Measurements from ENCODE around the gene SSBP3. TPM values are rescaled to one million over a fixed set of nuclear protein-coding genes. Genes with fewer than 3 reads are reported as not detected.

The SSBP3 gene
- total RNA-seq, 1 donor from 2014 or later: 27.1 TPM

DNA sequence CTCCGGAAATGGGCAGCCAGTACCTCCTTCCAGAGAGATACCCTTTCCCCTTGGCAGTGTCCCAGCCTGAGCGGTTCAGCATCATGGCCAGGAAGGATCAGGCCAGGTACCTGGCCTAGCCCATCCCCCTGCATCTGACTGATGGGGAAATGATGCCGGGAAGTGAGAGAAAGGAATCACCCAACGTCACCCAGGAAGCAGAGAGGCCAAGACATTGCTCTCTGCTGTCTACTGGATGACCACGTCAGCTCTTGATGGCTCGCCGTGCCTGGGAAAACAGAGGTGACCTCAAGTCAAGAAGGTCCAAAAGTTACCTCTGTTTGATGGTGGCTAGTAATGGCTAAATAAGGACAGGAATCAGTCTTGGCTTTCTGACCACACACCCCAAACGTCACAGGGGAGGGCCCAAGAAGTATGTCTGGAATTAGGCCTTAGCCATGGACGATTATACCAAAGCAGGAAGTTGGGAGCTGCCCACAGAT is 127.2 kb downstream of the SSBP3 start:
- Histone ChIP-seq H3K36me3 (ENCODE audit: control insufficient read depth in 3 of 3, insufficient read depth in 3 of 3, low read length in 3 of 3) (peaks cover 8 to 13% (median 9%) of the 10 kb centered on the region in 3 donors), H3K4me1 (ENCODE audit: control insufficient read depth in 3 of 3, insufficient read depth in 3 of 3, low read length in 3 of 3) (peaks cover 64 to 87% (median 80%) of the 10 kb centered on the region in 3 donors), H3K9me3 (ENCODE audit: control insufficient read depth in 3 of 3, low read length in 3 of 3) (no peaks in the 10 kb centered on the region), H3K4me3 (ENCODE audit: low read length in 3 of 3) (no peak overlapping the region), H3K9ac (ENCODE audit: low read depth in 1 of 3, low read length in 3 of 3) (no peak overlapping the region), H3K27ac (ENCODE audit: low read depth, low read length) (peak overlapping the region; percentile 66), H3K27me3 (ENCODE audit: control insufficient read depth in 3 of 3, insufficient read depth in 3 of 3, low read length in 3 of 3) (no peaks in the 10 kb centered on the region)

- peaks cover 73 to 93% (median 89%) of the 10 kb centered on the region in 3 donors for H3K4me1 ChIP-seq (ENCODE audit: control insufficient read depth in 3 of 3, insufficient read depth in 3 of 3, low read length in 3 of 3)
- no peaks in the 10 kb centered on the region for H3K27me3 ChIP-seq (ENCODE audit: control insufficient read depth in 3 of 3, insufficient read depth in 3 of 3, low read length in 3 of 3)
- no peak overlapping the region for H3K4me3 ChIP-seq (ENCODE audit: low read length in 3 of 3)
- no peaks in the 10 kb centered on the region for H3K9me3 ChIP-seq (ENCODE audit: control insufficient read depth in 3 of 3, low read length in 3 of 3)
- peak overlapping the region in 1 of 3 donors; percentile 33 for H3K9ac ChIP-seq (ENCODE audit: low read depth in 1 of 3, low read length in 3 of 3)
- H3K36me3 ChIP-seq (ENCODE audit: control insufficient read depth in 3 of 3, insufficient read depth in 3 of 3, low read length in 3 of 3): peaks cover 8 to 13% (median 9%) of the 10 kb centered on the region in 3 donors
- peak overlapping the region; percentile 66 for H3K27ac ChIP-seq (ENCODE audit: low read depth, low read length)
These were observed 128.5 kb downstream of the SSBP3 start for GRCh38 chr1:54277451-54278341.

DNA sequence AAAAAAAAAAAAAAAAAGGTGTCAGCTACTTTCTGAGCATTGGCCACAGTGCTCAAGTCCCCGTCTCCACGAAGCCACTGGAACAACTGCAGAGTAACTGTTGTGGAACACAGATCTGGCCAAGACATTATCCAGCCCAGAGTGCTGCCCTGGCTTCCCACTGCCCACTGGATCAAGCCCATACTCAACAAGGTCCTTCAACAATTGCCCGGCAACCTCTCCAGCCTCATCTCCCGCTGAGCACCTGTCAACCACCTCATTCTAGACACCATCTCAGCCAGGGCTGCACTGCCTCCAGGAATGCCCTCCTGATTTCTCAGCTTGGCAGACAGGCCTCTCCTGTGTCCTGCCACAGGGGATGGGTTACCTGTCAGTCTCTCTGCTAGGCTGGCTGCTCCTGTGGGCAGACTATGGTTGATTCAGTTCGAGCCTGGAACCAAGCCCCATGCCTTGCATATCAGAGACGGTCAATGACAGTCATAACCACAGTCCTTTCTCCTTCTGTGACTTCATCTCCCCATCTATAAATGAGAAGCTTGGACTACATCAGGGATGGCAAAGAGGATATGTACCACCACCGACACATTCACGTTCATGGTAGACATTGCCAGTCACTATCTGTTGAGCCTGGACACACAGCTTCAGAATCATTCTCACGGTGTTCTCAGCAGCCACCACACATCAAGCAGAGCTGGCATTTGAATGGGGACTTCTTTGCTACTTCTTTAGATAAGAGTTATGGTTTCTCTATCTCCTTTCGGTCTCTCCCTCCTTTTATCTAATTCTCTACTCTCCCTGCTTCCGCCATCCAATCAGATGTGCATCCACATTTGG is 129.4 kb downstream of the SSBP3 start:
- H3K4me1 ChIP-seq (ENCODE audit: control insufficient read depth in 3 of 3, insufficient read depth in 3 of 3, low read length in 3 of 3): peaks cover 70 to 92% (median 89%) of the 10 kb centered on the region in 3 donors
- H3K4me3 ChIP-seq (ENCODE audit: low read length in 3 of 3): peak overlapping the region in 1 of 3 donors; percentile 1
- H3K36me3 ChIP-seq (ENCODE audit: control insufficient read depth in 3 of 3, insufficient read depth in 3 of 3, low read length in 3 of 3): peaks cover 8 to 13% (median 9%) of the 10 kb centered on the region in 3 donors
- peak overlapping the region; percentile 66 for H3K27ac ChIP-seq (ENCODE audit: low read depth, low read length)
- H3K9ac ChIP-seq (ENCODE audit: low read depth in 1 of 3, low read length in 3 of 3): peak overlapping the region in 1 of 3 donors; percentile 16
- H3K9me3 ChIP-seq (ENCODE audit: control insufficient read depth in 3 of 3, low read length in 3 of 3): no peaks in the 10 kb centered on the region
- no peaks in the 10 kb centered on the region for H3K27me3 ChIP-seq (ENCODE audit: control insufficient read depth in 3 of 3, insufficient read depth in 3 of 3, low read length in 3 of 3)

GRCh38 chr1:54275349-54275748 is 130.8 kb downstream of the SSBP3 start:
- Histone ChIP-seq H3K36me3 (ENCODE audit: control insufficient read depth in 3 of 3, insufficient read depth in 3 of 3, low read length in 3 of 3) (peaks cover 6 to 7% (median 6%) of the 10 kb centered on the region in 3 donors), H3K4me3 (ENCODE audit: low read length in 3 of 3) (peak overlapping the region in 2 of 3 donors; percentile 35 to 43), H3K9me3 (ENCODE audit: control insufficient read depth in 3 of 3, low read length in 3 of 3) (no peaks in the 10 kb centered on the region), H3K9ac (ENCODE audit: low read depth in 1 of 3, low read length in 3 of 3) (peak overlapping the region in 2 of 3 donors; percentile 65 to 82), H3K27ac (ENCODE audit: low read depth, low read length) (peak overlapping the region; percentile 93), H3K4me1 (ENCODE audit: control insufficient read depth in 3 of 3, insufficient read depth in 3 of 3, low read length in 3 of 3) (peaks cover 74 to 86% (median 85%) of the 10 kb centered on the region in 3 donors), H3K27me3 (ENCODE audit: control insufficient read depth in 3 of 3, insufficient read depth in 3 of 3, low read length in 3 of 3) (no peaks in the 10 kb centered on the region)

DNA sequence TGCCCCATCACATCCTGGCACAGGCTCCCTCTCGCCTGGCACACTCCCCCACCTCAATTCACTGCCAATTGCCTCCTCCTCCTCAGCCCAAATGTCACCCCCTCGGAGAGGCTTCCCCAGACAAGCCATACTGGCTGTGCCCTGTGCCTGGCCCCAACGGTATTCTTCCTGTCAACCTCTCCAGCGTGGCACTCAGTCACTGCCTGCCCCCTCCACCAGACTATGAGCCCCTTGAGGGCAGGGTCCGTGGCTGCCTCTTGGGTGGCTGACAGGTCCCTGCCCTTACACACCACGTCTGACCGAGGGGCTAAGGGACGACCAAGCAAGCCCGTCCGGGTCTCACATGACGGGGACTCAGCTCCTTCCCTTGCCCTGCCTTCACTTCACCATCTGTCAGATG is 131.3 kb downstream of the SSBP3 start:
- Histone ChIP-seq H3K9ac (ENCODE audit: low read depth in 1 of 3, low read length in 3 of 3) (peak overlapping the region in 2 of 3 donors; percentile 65 to 82), H3K27ac (ENCODE audit: low read depth, low read length) (peak overlapping the region; percentile 93), H3K4me3 (ENCODE audit: low read length in 3 of 3) (peak overlapping the region in 2 of 3 donors; percentile 22 to 43), H3K4me1 (ENCODE audit: control insufficient read depth in 3 of 3, insufficient read depth in 3 of 3, low read length in 3 of 3) (peaks cover 74 to 85% (median 81%) of the 10 kb centered on the region in 3 donors), H3K27me3 (ENCODE audit: control insufficient read depth in 3 of 3, insufficient read depth in 3 of 3, low read length in 3 of 3) (no peaks in the 10 kb centered on the region), H3K9me3 (ENCODE audit: control insufficient read depth in 3 of 3, low read length in 3 of 3) (no peaks in the 10 kb centered on the region), H3K36me3 (ENCODE audit: control insufficient read depth in 3 of 3, insufficient read depth in 3 of 3, low read length in 3 of 3) (peaks cover 2 to 4% (median 3%) of the 10 kb centered on the region in 3 donors)

DNA sequence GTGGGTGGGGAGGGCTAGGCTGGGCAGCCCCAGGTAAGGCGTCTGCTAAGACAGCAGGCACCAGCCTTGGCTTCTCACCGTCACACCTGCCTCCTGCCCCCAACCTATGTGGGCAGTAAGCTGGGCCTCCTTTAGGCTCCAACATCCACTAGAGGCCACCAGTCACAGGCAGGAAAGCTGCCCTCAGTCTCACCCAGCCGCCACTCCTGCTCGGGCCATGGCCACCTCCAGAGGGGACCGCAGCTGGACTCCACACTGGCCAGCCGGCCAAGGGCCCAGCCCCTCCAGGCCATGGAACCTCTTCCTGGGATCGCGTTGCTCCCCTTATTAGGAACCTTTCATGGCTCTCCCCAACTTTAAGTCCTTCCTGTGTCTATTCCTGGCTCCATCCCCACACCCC is 131.7 kb downstream of the SSBP3 start:
- peaks cover 0 to under 1% (median 0%) of the 10 kb centered on the region in 3 donors for H3K36me3 ChIP-seq (ENCODE audit: control insufficient read depth in 3 of 3, insufficient read depth in 3 of 3, low read length in 3 of 3)
- peaks cover 74 to 85% (median 76%) of the 10 kb centered on the region in 3 donors for H3K4me1 ChIP-seq (ENCODE audit: control insufficient read depth in 3 of 3, insufficient read depth in 3 of 3, low read length in 3 of 3)
- H3K9ac ChIP-seq (ENCODE audit: low read depth in 1 of 3, low read length in 3 of 3): peak overlapping the region in 2 of 3 donors; percentile 65 to 82
- H3K4me3 ChIP-seq (ENCODE audit: low read length in 3 of 3): no peak overlapping the region
- H3K9me3 ChIP-seq (ENCODE audit: control insufficient read depth in 3 of 3, low read length in 3 of 3): no peaks in the 10 kb centered on the region
- peak overlapping the region; percentile 93 for H3K27ac ChIP-seq (ENCODE audit: low read depth, low read length)
- no peaks in the 10 kb centered on the region for H3K27me3 ChIP-seq (ENCODE audit: control insufficient read depth in 3 of 3, insufficient read depth in 3 of 3, low read length in 3 of 3)

DNA sequence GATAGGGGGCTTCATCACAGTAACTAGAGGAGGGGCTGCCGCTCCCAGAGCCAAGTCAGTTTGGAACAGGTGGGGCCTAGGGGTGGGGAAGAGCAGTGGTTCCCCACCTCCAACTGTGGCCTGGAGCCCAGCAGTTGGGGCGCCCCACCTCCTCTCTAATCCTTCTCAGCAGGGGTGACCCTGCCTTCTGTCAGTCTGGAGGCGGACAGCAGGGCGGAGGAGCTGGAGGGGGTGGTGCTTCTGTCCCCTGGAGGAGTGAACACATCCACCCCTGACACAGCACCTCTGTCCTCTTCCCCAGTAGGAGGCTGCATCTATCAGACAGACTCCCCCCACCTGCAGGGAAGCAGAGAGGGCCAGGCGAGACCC is 132.4 kb downstream of the SSBP3 start:
- no peaks in the 10 kb centered on the region for H3K36me3 ChIP-seq (ENCODE audit: control insufficient read depth in 3 of 3, insufficient read depth in 3 of 3, low read length in 3 of 3)
- H3K4me1 ChIP-seq (ENCODE audit: control insufficient read depth in 3 of 3, insufficient read depth in 3 of 3, low read length in 3 of 3): peaks cover 71 to 84% (median 75%) of the 10 kb centered on the region in 3 donors
- peak overlapping the region; percentile 59 to 82 (median 65) for H3K9ac ChIP-seq (ENCODE audit: low read depth in 1 of 3, low read length in 3 of 3)
- peak overlapping the region; percentile 93 for H3K27ac ChIP-seq (ENCODE audit: low read depth, low read length)
- H3K9me3 ChIP-seq (ENCODE audit: control insufficient read depth in 3 of 3, low read length in 3 of 3): no peaks in the 10 kb centered on the region
- no peaks in the 10 kb centered on the region for H3K27me3 ChIP-seq (ENCODE audit: control insufficient read depth in 3 of 3, insufficient read depth in 3 of 3, low read length in 3 of 3)
- peak overlapping the region in 2 of 3 donors; percentile 61 to 67 for H3K4me3 ChIP-seq (ENCODE audit: low read length in 3 of 3)

DNA sequence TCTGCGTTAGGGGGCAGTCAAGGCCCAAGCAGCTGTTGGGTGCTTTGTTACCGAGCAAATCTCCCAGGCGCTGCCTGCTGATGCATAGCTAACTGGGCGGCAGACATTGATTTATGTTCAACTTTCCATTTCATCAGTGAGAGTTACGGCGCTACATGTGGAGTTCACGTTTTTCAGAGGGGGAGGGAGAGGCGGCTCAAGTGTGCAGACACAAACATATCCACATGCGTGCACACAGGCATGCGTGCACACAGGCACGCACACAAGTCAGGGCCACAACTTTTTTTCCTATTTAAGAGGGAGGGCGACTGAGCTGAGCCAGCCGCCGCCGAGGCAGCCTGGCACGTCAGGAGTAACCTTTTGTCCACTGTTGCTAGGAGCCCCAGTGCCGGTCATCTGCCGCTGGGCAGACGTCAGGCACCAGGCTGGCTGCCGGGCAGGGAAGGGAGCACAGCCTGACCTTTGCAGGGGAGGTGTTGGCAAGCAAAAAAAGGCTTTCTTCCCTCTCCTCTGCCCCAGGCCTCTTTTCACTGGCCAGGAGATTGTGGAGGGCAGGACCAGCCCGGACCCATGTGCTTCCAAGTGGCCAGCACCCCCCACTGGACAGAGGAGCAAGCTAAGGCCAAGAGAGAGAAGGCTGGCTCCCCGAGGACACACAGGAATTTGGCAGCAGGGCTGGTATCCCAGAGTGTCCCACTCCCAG is 133.0 kb downstream of the SSBP3 start:
- Histone ChIP-seq H3K4me3 (ENCODE audit: low read length in 3 of 3) (peak overlapping the region; percentile 40 to 67 (median 61)), H3K4me1 (ENCODE audit: control insufficient read depth in 3 of 3, insufficient read depth in 3 of 3, low read length in 3 of 3) (peaks cover 66 to 84% (median 75%) of the 10 kb centered on the region in 3 donors), H3K27me3 (ENCODE audit: control insufficient read depth in 3 of 3, insufficient read depth in 3 of 3, low read length in 3 of 3) (no peaks in the 10 kb centered on the region), H3K9ac (ENCODE audit: low read depth in 1 of 3, low read length in 3 of 3) (peak overlapping the region; percentile 27 to 82 (median 65)), H3K27ac (ENCODE audit: low read depth, low read length) (peak overlapping the region; percentile 93), H3K9me3 (ENCODE audit: control insufficient read depth in 3 of 3, low read length in 3 of 3) (no peaks in the 10 kb centered on the region), H3K36me3 (ENCODE audit: control insufficient read depth in 3 of 3, insufficient read depth in 3 of 3, low read length in 3 of 3) (no peaks in the 10 kb centered on the region)

DNA sequence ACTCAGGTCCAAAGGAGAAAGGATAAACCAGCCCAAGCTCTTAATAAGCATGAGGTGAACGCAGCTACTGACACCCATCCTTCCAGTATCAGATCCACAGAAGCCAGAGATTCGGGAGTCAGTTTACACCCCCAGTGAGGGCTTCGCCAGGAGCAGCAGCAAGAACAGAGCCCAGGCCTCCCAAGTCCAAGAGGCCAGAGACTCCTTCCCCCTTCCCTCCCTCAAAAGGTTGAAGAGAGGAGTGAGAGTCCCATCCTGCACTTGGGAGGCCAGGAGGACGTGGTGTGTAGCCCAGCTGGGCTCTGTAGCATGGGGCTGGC is 133.5 kb downstream of the SSBP3 start:
- Histone ChIP-seq H3K4me1 (ENCODE audit: control insufficient read depth in 3 of 3, insufficient read depth in 3 of 3, low read length in 3 of 3) (peaks cover 61 to 79% (median 71%) of the 10 kb centered on the region in 3 donors), H3K9ac (ENCODE audit: low read depth in 1 of 3, low read length in 3 of 3) (peak overlapping the region in 2 of 3 donors; percentile 57 to 82), H3K4me3 (ENCODE audit: low read length in 3 of 3) (peak overlapping the region; percentile 33 to 67 (median 40))

More for the DNA sequence above, 133.5 kb downstream of the SSBP3 start:
- Histone ChIP-seq H3K36me3 (ENCODE audit: control insufficient read depth in 3 of 3, insufficient read depth in 3 of 3, low read length in 3 of 3) (no peaks in the 10 kb centered on the region), H3K27me3 (ENCODE audit: control insufficient read depth in 3 of 3, insufficient read depth in 3 of 3, low read length in 3 of 3) (no peaks in the 10 kb centered on the region), H3K27ac (ENCODE audit: low read depth, low read length) (peak overlapping the region; percentile 93), H3K9me3 (ENCODE audit: control insufficient read depth in 3 of 3, low read length in 3 of 3) (no peaks in the 10 kb centered on the region)

Measured in skeletal muscle tissue (tissue), 4 donors.